Naive thymus-derived CD4-positive, alpha-beta T cell (primary cell): ENCODE data around the gene TNNI3K. TPM values are rescaled to one million over a fixed set of nuclear protein-coding genes. Genes with fewer than 3 reads are reported as not detected.

Experiments used
- ATAC-seq: fragments of 150-1000 bp; cut with Tn5 transposase; 2 replicates; pipeline ENCODE4 v1.10.0; 2021; ENCODE audit warnings: mild to moderate bottlenecking, moderate library complexity
- CTCF ChIA-PET: fragments of 350-600 bp; sonication (Branson Sonifier 250); formaldehyde crosslinking; loops from one replicate; lab custom pipeline; 2021; ENCODE audit warnings: antibody characterized with exemption; lab: Charles Lee
- POLR2A ChIA-PET: fragments of 350-600 bp; sonication (Branson Sonifier 250); formaldehyde crosslinking; loops from one replicate; lab custom pipeline; 2021; ENCODE audit warnings: antibody characterized with exemption, inconsistent platforms; lab: Charles Lee
- DNase-seq, 9 donors: peaks; one replicate each; pipeline versions ENCODE4 v3.0.0 to v3.0.0-alpha.2; 2020 to 2022; ENCODE audit warnings: mixed read lengths in 1 of 9
- H3K27ac ChIP-seq: one replicate; pipeline ENCODE4 v1.7.0; 2013; ENCODE audit warnings: mild to moderate bottlenecking, low read depth, low read length, moderate library complexity
- H3K27me3 ChIP-seq, 2 donors: one replicate each; pipeline ENCODE4 v1.7.0; 2013; ENCODE audit warnings: low read length in 2 of 2, mild to moderate bottlenecking in 2 of 2, moderate library complexity in 2 of 2; ENCODE audit not compliant: control insufficient read depth in 2 of 2, insufficient read depth in 2 of 2
- H3K36me3 ChIP-seq, 3 experiments: 1 replicate in 2 of 3; 2 replicates in 1 of 3; pipeline ENCODE4 v1.7.0; 2013; ENCODE audit warnings: low read length in 3 of 3, mild to moderate bottlenecking in 3 of 3, moderate library complexity in 1 of 3; ENCODE audit not compliant: insufficient read depth in 3 of 3, control insufficient read depth in 2 of 3
- H3K4me1 ChIP-seq, 2 donors: one replicate each; pipeline ENCODE4 v1.7.0; 2013; ENCODE audit warnings: low read length in 2 of 2, mild to moderate bottlenecking in 2 of 2, moderate library complexity in 1 of 2; ENCODE audit not compliant: control insufficient read depth in 2 of 2, insufficient read depth in 2 of 2
- H3K4me3 ChIP-seq: 2 replicates; pipeline ENCODE4 v1.7.0; 2013; ENCODE audit warnings: mild to moderate bottlenecking, low read length
- H3K9me3 ChIP-seq, 3 experiments: 1 replicate in 2 of 3; 2 replicates in 1 of 3; pipeline ENCODE4 v1.7.0; 2013; ENCODE audit warnings: low read length in 3 of 3; ENCODE audit not compliant: control insufficient read depth in 2 of 3
- H3K27ac Mint-ChIP-seq, 9 donors: one replicate each; pipeline ENCODE4 v1.8.0; 2020 to 2022; ENCODE audit warnings: mixed read lengths in 9 of 9, mild to moderate bottlenecking in 8 of 9, moderate library complexity in 5 of 9, inconsistent platforms in 2 of 9
- H3K27me3 Mint-ChIP-seq, 5 donors: one replicate each; pipeline ENCODE4 v1.8.0; 2021 to 2022; ENCODE audit warnings: mixed read lengths in 5 of 5, mild to moderate bottlenecking in 1 of 5
- H3K36me3 Mint-ChIP-seq, 5 donors: one replicate each; pipeline ENCODE4 v1.8.0; 2020 to 2022; ENCODE audit warnings: mixed read lengths in 5 of 5, mild to moderate bottlenecking in 3 of 5, inconsistent platforms in 1 of 5
- H3K4me1 Mint-ChIP-seq, 7 donors: one replicate each; pipeline ENCODE4 v1.8.0; 2020 to 2022; ENCODE audit warnings: mixed read lengths in 7 of 7, mild to moderate bottlenecking in 3 of 7, inconsistent platforms in 1 of 7
- H3K4me3 Mint-ChIP-seq, 10 donors: one replicate each; pipeline ENCODE4 v1.8.0; 2020 to 2022; ENCODE audit warnings: mild to moderate bottlenecking in 10 of 10, mixed read lengths in 10 of 10, moderate library complexity in 6 of 10, inconsistent platforms in 2 of 10
- H3K9me3 Mint-ChIP-seq, 11 donors: one replicate each; pipeline ENCODE4 v1.8.0; 2020 to 2022; ENCODE audit warnings: mixed read lengths in 11 of 11, mild to moderate bottlenecking in 4 of 11, inconsistent platforms in 1 of 11, moderate library complexity in 1 of 11
- intact Hi-C, 2 donors: fragments of 100-400 bp; cut with micrococcal nuclease; formaldehyde crosslinking; loops; one replicate each; pipeline ENCODE4 v1.15.1; 2023
- polyA plus RNA-seq, 2 donors: library from polyadenylated mRNA; unstranded; fragments of 300-500 nt; fragmentation: Illumina TruSeq; gene quantifications; one replicate each; pipeline ENCODE4 v1.2.3, GENCODE V29; 2021
- total RNA-seq, 6 experiments: library from RNA in 5 of 6; stranded (reverse) in 5 of 6; gene quantifications; 1 replicate in 5 of 6; 2 replicates in 1 of 6; pipeline ENCODE4 v1.2.3 and lab custom pipeline; 2021 to 2026

TNNI3K gene
- total and polyA plus RNA-seq, 7 experiments from 2014 or later: 0.41 TPM; not detected in 6

GRCh38 chr1:74367175-74367813, 132.1 kb downstream of the TNNI3K start:
- no peak for DNase-seq
- H3K9me3 Mint-ChIP-seq: peaks cover 0 to 5% (median 0%) of the 10 kb centered on the region in 11 donors
- POLR2A ChIA-PET: no interaction called here
- CTCF ChIA-PET: no interaction called here
- H3K4me3 ChIP-seq: no peak overlapping the region
- no peaks in the 10 kb centered on the region for H3K36me3 Mint-ChIP-seq
- intact Hi-C loops: no loop called here
- H3K27me3 Mint-ChIP-seq: no peaks in the 10 kb centered on the region
- H3K27ac ChIP-seq: no peak overlapping the region
- no peaks in the 10 kb centered on the region for H3K36me3 ChIP-seq
- H3K4me1 Mint-ChIP-seq: no peaks in the 10 kb centered on the region
- H3K27ac Mint-ChIP-seq: no peak overlapping the region
- H3K4me3 Mint-ChIP-seq: no peak overlapping the region
- H3K9me3 ChIP-seq: no peaks in the 10 kb centered on the region
- H3K27me3 ChIP-seq: no peaks in the 10 kb centered on the region
- no peak for ATAC-seq
- H3K4me1 ChIP-seq: no peaks in the 10 kb centered on the region

GRCh38 chr1:74368335-74368734, 133.1 kb downstream of the TNNI3K start:
- H3K4me3 Mint-ChIP-seq: no peak overlapping the region
- H3K4me1 ChIP-seq: no peaks in the 10 kb centered on the region
- DNase-seq (no peak), ATAC-seq (no peak)
- no peaks in the 10 kb centered on the region for H3K36me3 Mint-ChIP-seq
- ChIA-PET POLR2A (no interaction called here), CTCF (no interaction called here)
- H3K27me3 Mint-ChIP-seq: no peaks in the 10 kb centered on the region
- H3K9me3 ChIP-seq: no peaks in the 10 kb centered on the region
- peaks cover 0 to 5% (median 0%) of the 10 kb centered on the region in 11 donors for H3K9me3 Mint-ChIP-seq
- intact Hi-C loops: no loop called here
- H3K27me3 ChIP-seq: no peaks in the 10 kb centered on the region
- no peak overlapping the region for H3K27ac Mint-ChIP-seq
- H3K4me1 Mint-ChIP-seq: no peaks in the 10 kb centered on the region
- H3K36me3 ChIP-seq: no peaks in the 10 kb centered on the region
- no peak overlapping the region for H3K4me3 ChIP-seq
- H3K27ac ChIP-seq: no peak overlapping the region

GRCh38 chr1:74375376-74375775, 140.2 kb downstream of the TNNI3K start:
- DNase-seq (no peak), ATAC-seq (no peak)
- Histone ChIP-seq H3K27ac (no peak overlapping the region), H3K27me3 (no peaks in the 10 kb centered on the region), H3K4me3 (no peak overlapping the region), H3K4me1 (no peaks in the 10 kb centered on the region), H3K36me3 (no peaks in the 10 kb centered on the region), H3K9me3 (no peaks in the 10 kb centered on the region)
- Mint-ChIP-seq H3K27ac (no peak overlapping the region), H3K4me3 (no peak overlapping the region), H3K36me3 (no peaks in the 10 kb centered on the region), H3K9me3 (no peaks in the 10 kb centered on the region), H3K4me1 (no peaks in the 10 kb centered on the region), H3K27me3 (peaks cover 0 to under 1% (median 0%) of the 10 kb centered on the region in 5 donors)
- intact Hi-C loops: no loop called here
- ChIA-PET POLR2A (no interaction called here), CTCF (no interaction called here)

GRCh38 chr1:74380252-74380651, 145.1 kb downstream of the TNNI3K start:
- Mint-ChIP-seq H3K27me3 (peaks cover 0 to 4% (median 1%) of the 10 kb centered on the region in 5 donors), H3K4me1 (no peaks in the 10 kb centered on the region), H3K4me3 (no peak overlapping the region), H3K27ac (no peak overlapping the region), H3K9me3 (peaks cover 0 to under 1% (median 0%) of the 10 kb centered on the region in 11 donors), H3K36me3 (no peaks in the 10 kb centered on the region)
- Histone ChIP-seq H3K27ac (no peak overlapping the region), H3K36me3 (no peaks in the 10 kb centered on the region), H3K4me1 (no peaks in the 10 kb centered on the region), H3K27me3 (no peaks in the 10 kb centered on the region), H3K4me3 (no peak overlapping the region), H3K9me3 (no peaks in the 10 kb centered on the region)
- ATAC-seq (no peak), DNase-seq (no peak)
- intact Hi-C loops: no loop called here
- CTCF ChIA-PET: no interaction called here
- POLR2A ChIA-PET: no interaction called here

- no peaks in the 10 kb centered on the region for H3K36me3 ChIP-seq
- H3K36me3 Mint-ChIP-seq: no peaks in the 10 kb centered on the region
Observed at GRCh38 chr1:74388855-74389254, 153.7 kb downstream of the TNNI3K start.

GRCh38 chr1:74392186-74392585, 157.0 kb downstream of the TNNI3K start:
- H3K27ac ChIP-seq: no peak overlapping the region
- no peak overlapping the region for H3K4me3 ChIP-seq
- H3K36me3 ChIP-seq: no peaks in the 10 kb centered on the region
- no peaks in the 10 kb centered on the region for H3K4me1 Mint-ChIP-seq
- no peak overlapping the region for H3K4me3 Mint-ChIP-seq
- ATAC-seq (no peak), DNase-seq (no peak)
- H3K9me3 ChIP-seq: no peaks in the 10 kb centered on the region
- H3K4me1 ChIP-seq: no peaks in the 10 kb centered on the region
- peaks cover 0 to 6% (median 0%) of the 10 kb centered on the region in 11 donors for H3K9me3 Mint-ChIP-seq
- H3K27me3 ChIP-seq: no peaks in the 10 kb centered on the region
- H3K36me3 Mint-ChIP-seq: no peaks in the 10 kb centered on the region
- peaks cover 0 to 7% (median 4%) of the 10 kb centered on the region in 5 donors for H3K27me3 Mint-ChIP-seq
- ChIA-PET CTCF (interaction anchor here (0.6 kb wide), 1 partner anchor 28 kb away, joined by 3 read pairs; no protein-coding TSS in a partner anchor), POLR2A (no interaction called here)
- H3K27ac Mint-ChIP-seq: no peak overlapping the region
- intact Hi-C loops: no loop called here

More at GRCh38 chr1:74388855-74389254, 153.7 kb downstream of the TNNI3K start:
- Mint-ChIP-seq H3K27ac (no peak overlapping the region), H3K27me3 (peaks cover 0 to 11% (median 7%) of the 10 kb centered on the region in 5 donors), H3K4me3 (no peak overlapping the region), H3K9me3 (peaks cover 0 to 7% (median 0%) of the 10 kb centered on the region in 11 donors), H3K4me1 (no peaks in the 10 kb centered on the region)
- ChIA-PET CTCF (no interaction called here), POLR2A (no interaction called here)
- DNase-seq (no peak), ATAC-seq (no peak)
- Histone ChIP-seq H3K9me3 (no peaks in the 10 kb centered on the region), H3K27ac (no peak overlapping the region), H3K4me1 (no peaks in the 10 kb centered on the region), H3K27me3 (no peaks in the 10 kb centered on the region), H3K4me3 (no peak overlapping the region)
- intact Hi-C loops: no loop called here

- no peaks in the 10 kb centered on the region for H3K9me3 ChIP-seq
- H3K36me3 ChIP-seq: no peaks in the 10 kb centered on the region
- no peak overlapping the region for H3K27ac ChIP-seq
- Mint-ChIP-seq H3K36me3 (no peaks in the 10 kb centered on the region), H3K9me3 (peaks cover 0 to 6% (median 0%) of the 10 kb centered on the region in 11 donors), H3K4me3 (no peak overlapping the region), H3K4me1 (no peaks in the 10 kb centered on the region), H3K27ac (no peak overlapping the region), H3K27me3 (peaks cover 0 to 7% (median 4%) of the 10 kb centered on the region in 5 donors)
- H3K27me3 ChIP-seq: no peaks in the 10 kb centered on the region
- no peaks in the 10 kb centered on the region for H3K4me1 ChIP-seq
- no peak for ATAC-seq
- POLR2A ChIA-PET: no interaction called here
- intact Hi-C loops: no loop called here
- H3K4me3 ChIP-seq: no peak overlapping the region
- CTCF ChIA-PET: interaction anchor here (0.6 kb wide), 1 partner anchor 29 kb away, joined by 3 read pairs; no protein-coding TSS in a partner anchor
- no peak for DNase-seq
Observed at GRCh38 chr1:74392840-74393239, 157.7 kb downstream of the TNNI3K start.
